Type B pancreatic cell (in vitro differentiated cells): ENCODE results near the gene KAZALD1. TPM values are rescaled to one million over a fixed set of nuclear protein-coding genes. Genes with fewer than 3 reads are reported as not detected.

ENCODE experiments used
- DNase-seq: peaks from one replicate; pipeline ENCODE4 v3.0.0; 2021; ENCODE audit warnings: mixed read lengths; ENCODE audit not compliant: unreplicated experiment; ENCODE audit errors: extremely low spot score
- H3K27ac Mint-ChIP-seq: 2 replicates; pipeline ENCODE4 v1.8.0; 2021; ENCODE audit warnings: mild to moderate bottlenecking, mixed read lengths
- H3K27me3 Mint-ChIP-seq: 2 replicates; pipeline ENCODE4 v1.8.0; 2021; ENCODE audit warnings: mixed read lengths
- H3K36me3 Mint-ChIP-seq: 2 replicates; pipeline ENCODE4 v1.8.0; 2021; ENCODE audit warnings: mixed read lengths
- H3K4me1 Mint-ChIP-seq: one replicate; pipeline ENCODE4 v1.8.0; 2021; ENCODE audit warnings: mixed read lengths; ENCODE audit not compliant: unreplicated experiment
- H3K4me3 Mint-ChIP-seq: 2 replicates; pipeline ENCODE4 v1.8.0; 2021; ENCODE audit warnings: mild to moderate bottlenecking, mixed read lengths
- H3K9me3 Mint-ChIP-seq: 2 replicates; pipeline ENCODE4 v1.8.0; 2021; ENCODE audit warnings: mixed read lengths
- total RNA-seq: library from RNA; stranded (reverse); gene quantifications from 2 replicates; pipeline ENCODE4 v1.2.1, GENCODE V29; 2021; ENCODE audit warnings: low replicate concordance
- TF ChIP-seq, protein P1 (sequence below): fragments of 200-600 bp; sonication (generic); conservative IDR thresholded peaks from 2 replicates; pipeline ENCODE4 v1.5.0; 2021; ENCODE audit warnings: antibody characterized with exemption, mild to moderate bottlenecking

Gene KAZALD1
- total RNA-seq, 1 donor from 2014 or later = 17.1 TPM

- Mint-ChIP-seq H3K27ac (no peak overlapping the region), H3K36me3 (peaks cover 4% of the 10 kb centered on the region), H3K9me3 (no peaks in the 10 kb centered on the region), H3K4me1 (peaks cover 13% of the 10 kb centered on the region), H3K4me3 (no peak overlapping the region), H3K27me3 (peaks cover 40% of the 10 kb centered on the region)
- no peak for DNase-seq
- TF ChIP-seq, protein P1, sequence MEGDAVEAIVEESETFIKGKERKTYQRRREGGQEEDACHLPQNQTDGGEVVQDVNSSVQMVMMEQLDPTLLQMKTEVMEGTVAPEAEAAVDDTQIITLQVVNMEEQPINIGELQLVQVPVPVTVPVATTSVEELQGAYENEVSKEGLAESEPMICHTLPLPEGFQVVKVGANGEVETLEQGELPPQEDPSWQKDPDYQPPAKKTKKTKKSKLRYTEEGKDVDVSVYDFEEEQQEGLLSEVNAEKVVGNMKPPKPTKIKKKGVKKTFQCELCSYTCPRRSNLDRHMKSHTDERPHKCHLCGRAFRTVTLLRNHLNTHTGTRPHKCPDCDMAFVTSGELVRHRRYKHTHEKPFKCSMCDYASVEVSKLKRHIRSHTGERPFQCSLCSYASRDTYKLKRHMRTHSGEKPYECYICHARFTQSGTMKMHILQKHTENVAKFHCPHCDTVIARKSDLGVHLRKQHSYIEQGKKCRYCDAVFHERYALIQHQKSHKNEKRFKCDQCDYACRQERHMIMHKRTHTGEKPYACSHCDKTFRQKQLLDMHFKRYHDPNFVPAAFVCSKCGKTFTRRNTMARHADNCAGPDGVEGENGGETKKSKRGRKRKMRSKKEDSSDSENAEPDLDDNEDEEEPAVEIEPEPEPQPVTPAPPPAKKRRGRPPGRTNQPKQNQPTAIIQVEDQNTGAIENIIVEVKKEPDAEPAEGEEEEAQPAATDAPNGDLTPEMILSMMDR = no peak
These were observed 25.7 kb upstream of the KAZALD1 start for GRCh38 chr10:101035916-101036702.

DNA sequence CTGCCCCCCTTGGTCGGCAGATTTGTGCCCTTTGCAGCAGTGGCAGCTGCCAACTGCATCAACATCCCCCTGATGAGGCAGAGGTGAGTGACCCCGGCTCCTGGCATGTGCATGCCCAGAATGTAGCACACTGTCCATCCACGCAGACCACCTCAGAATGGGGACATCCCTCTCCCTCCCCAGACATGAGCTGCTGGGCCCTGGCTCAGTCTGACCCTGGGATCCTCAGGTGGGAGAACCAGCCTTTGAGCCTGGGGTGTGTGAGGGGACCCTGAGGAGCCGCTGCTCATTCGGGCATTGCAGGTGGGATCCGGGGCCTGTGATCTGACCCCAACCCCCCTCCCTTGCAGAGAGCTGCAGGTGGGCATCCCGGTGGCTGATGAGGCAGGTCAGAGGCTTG is 25.1 kb upstream of the KAZALD1 start:
- peaks cover 35% of the 10 kb centered on the region for H3K27me3 Mint-ChIP-seq
- H3K27ac Mint-ChIP-seq = no peak overlapping the region
- TF ChIP-seq, protein P1 = no peak
- H3K4me3 Mint-ChIP-seq = no peak overlapping the region
- H3K36me3 Mint-ChIP-seq = peaks cover 4% of the 10 kb centered on the region
- peaks cover 14% of the 10 kb centered on the region for H3K4me1 Mint-ChIP-seq
- DNase-seq = no peak
- no peaks in the 10 kb centered on the region for H3K9me3 Mint-ChIP-seq

- Mint-ChIP-seq H3K4me3 (no peak overlapping the region), H3K36me3 (peaks cover 4% of the 10 kb centered on the region), H3K9me3 (no peaks in the 10 kb centered on the region), H3K4me1 (peaks cover 24% of the 10 kb centered on the region), H3K27me3 (peaks cover 26% of the 10 kb centered on the region), H3K27ac (peak overlapping the region; percentile 18)
- DNase-seq = no peak
- TF ChIP-seq, protein P1 = no peak
These were observed 23.3 kb upstream of the KAZALD1 start for GRCh38 chr10:101038484-101038883.

DNA sequence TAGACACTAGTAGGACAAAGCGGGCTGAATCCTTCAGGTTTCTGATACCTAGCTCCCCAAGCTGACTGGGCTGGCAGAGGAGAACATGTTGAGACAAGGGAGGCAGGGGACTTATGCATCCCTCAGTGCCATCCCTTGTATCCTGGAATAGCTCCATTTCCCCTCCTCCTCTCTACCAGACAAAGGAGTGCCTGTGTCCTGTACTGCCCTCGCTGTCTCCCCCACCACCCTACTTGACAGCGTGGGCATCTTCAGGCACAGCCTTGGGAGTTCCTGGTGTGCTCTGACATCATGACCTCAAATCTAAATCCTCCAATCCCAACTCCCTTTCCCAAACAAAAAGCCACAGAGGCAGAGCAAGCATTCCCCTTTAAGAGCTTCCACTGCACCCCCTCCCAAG is 21.7 kb upstream of the KAZALD1 start:
- DNase-seq = no peak
- Mint-ChIP-seq H3K27ac (no peak overlapping the region), H3K9me3 (no peaks in the 10 kb centered on the region), H3K27me3 (peaks cover 24% of the 10 kb centered on the region), H3K36me3 (peaks cover 4% of the 10 kb centered on the region), H3K4me3 (no peak overlapping the region), H3K4me1 (peaks cover 30% of the 10 kb centered on the region)
- TF ChIP-seq, protein P1 = no peak

DNA sequence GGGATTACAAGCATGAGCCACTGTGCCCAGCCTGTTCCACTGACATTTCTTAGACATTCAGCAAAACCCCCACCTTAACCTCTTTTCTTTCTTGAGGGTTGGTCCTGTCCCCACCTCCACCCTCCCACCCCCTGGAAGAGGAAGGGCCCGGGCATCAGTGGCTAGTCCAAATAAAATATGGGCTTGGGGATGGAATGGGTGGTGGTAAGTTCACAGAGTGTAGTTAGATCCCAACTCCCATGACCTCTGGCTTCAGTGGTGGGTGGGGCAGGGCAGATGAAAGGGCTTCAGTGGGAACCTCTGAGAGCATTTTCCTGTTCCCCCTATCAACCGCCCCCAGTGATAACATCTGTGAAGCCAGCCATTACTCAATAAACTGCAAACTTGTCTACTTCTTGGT is 20.9 kb upstream of the KAZALD1 start:
- H3K27me3 Mint-ChIP-seq = peaks cover 27% of the 10 kb centered on the region
- DNase-seq = no peak
- H3K9me3 Mint-ChIP-seq = no peaks in the 10 kb centered on the region
- H3K4me3 Mint-ChIP-seq = no peak overlapping the region
- TF ChIP-seq, protein P1 = no peak
- H3K27ac Mint-ChIP-seq = peak overlapping the region; percentile 84
- peaks cover 4% of the 10 kb centered on the region for H3K36me3 Mint-ChIP-seq
- H3K4me1 Mint-ChIP-seq = peaks cover 30% of the 10 kb centered on the region
